RWPE2 (cell line): ENCODE data around the gene MYOCD.

Source experiments
- ATAC-seq: fragments of 200-7000 bp; cut with Tn5 transposase; 3 replicates; pipeline ENCODE4 v1.9.1; 2021; ENCODE audit warnings: low read depth
- DNase-seq: peaks from one replicate; pipeline ENCODE4 v3.0.0-alpha.2; 2020; ENCODE audit warnings: low spot score
- H3K27ac ChIP-seq: fragments of 450-650 bp; 2 replicates; pipeline ENCODE4 v1.5.1; 2017; ENCODE audit warnings: mild to moderate bottlenecking; ENCODE audit not compliant: poor library complexity, severe bottlenecking
- H3K27me3 ChIP-seq: fragments of 250-450 bp; sonication (Bioruptor Pico); 2 replicates; pipeline ENCODE4 v1.5.1; 2021; ENCODE audit warnings: mild to moderate bottlenecking, moderate library complexity; ENCODE audit not compliant: insufficient read depth, poor library complexity, severe bottlenecking
- H3K36me3 ChIP-seq: fragments of 250-450 bp; sonication (Bioruptor Pico); 2 replicates; pipeline ENCODE4 v1.5.1; 2020; ENCODE audit warnings: low read depth, mild to moderate bottlenecking, moderate library complexity
- H3K4me1 ChIP-seq: fragments of 250-450 bp; sonication (Bioruptor Pico); 2 replicates; pipeline ENCODE4 v1.5.1; 2021; ENCODE audit warnings: mild to moderate bottlenecking, moderate library complexity; ENCODE audit not compliant: insufficient read depth, poor library complexity, severe bottlenecking
- H3K4me3 ChIP-seq: fragments of 250-450 bp; sonication (Bioruptor Pico); 2 replicates; pipeline ENCODE4 v1.5.1; 2021; ENCODE audit warnings: mild to moderate bottlenecking, moderate library complexity; ENCODE audit not compliant: severe bottlenecking
- H3K9me3 ChIP-seq: fragments of 250-450 bp; sonication (Bioruptor Pico); 2 replicates; pipeline ENCODE4 v1.5.1; 2021; ENCODE audit warnings: mild to moderate bottlenecking, moderate library complexity; ENCODE audit not compliant: severe bottlenecking
- CTCF ChIP-seq: fragments of 450-650 bp; IDR thresholded peaks from one replicate; pipeline ENCODE4 v1.5.1; 2017; ENCODE audit warnings: mild to moderate bottlenecking, moderate library complexity; ENCODE audit not compliant: poor library complexity, severe bottlenecking

The MYOCD gene

DNA sequence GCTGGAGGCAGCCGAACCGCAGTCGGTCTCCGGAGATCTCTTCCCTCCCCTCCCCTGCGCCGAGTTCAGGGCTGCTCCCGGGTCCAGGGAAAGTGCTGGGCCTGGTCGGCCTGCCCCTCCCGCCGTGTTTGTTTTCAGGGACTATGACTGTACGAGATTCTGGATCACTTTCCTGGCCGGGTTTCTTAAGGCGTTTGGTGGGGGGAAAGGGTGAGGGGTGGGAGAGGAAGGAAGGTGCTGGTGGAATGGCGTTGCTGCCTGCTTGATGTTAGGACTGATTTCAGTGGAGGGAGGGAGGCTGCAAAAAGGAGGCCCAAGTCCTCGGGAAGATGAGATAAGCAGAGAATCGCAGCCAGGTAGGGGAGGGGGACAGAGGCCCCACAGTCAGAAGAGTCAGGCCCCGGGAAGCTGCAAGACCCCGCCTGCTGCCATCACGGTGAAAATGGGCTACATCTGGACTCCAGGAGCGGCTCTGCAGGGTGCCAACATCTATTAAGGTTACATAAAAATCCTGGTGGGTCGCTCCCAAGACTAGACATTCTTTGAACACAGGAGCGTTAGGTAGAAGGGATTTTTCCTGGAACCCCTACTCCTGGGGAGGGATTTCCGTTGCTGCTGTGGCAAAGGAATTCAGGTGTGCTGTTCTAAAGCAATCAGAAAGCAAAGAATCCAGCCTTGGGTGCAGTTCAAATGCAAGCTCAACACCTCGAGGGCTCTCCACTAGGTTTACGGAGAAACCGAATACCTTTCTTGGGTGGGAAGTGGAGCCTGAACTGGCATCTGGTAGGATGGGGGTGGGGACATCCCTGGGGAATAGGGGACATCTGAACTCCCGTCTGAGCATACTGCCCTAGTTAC, 124.8 kb downstream of the MYOCD start:
- Histone ChIP-seq H3K9me3 (no peaks in the 10 kb centered on the region), H3K27me3 (no peaks in the 10 kb centered on the region), H3K4me3 (peak overlapping the region; percentile 77), H3K27ac (no peak overlapping the region), H3K4me1 (no peaks in the 10 kb centered on the region), H3K36me3 (no peaks in the 10 kb centered on the region)
- DNase-seq (no peak), ATAC-seq (peak; percentile 25; the same call in 2 of the 3 replicates)
- no peak for TF ChIP-seq CTCF

- Histone ChIP-seq H3K9me3 (no peaks in the 10 kb centered on the region), H3K27me3 (no peaks in the 10 kb centered on the region), H3K4me1 (no peaks in the 10 kb centered on the region), H3K27ac (no peak overlapping the region), H3K4me3 (no peak overlapping the region), H3K36me3 (no peaks in the 10 kb centered on the region)
- TF ChIP-seq CTCF, result no peak
- ATAC-seq (no peak), DNase-seq (no peak)
Observed at GRCh38 chr17:12794919-12795532, 129.3 kb downstream of the MYOCD start.

- Histone ChIP-seq H3K36me3 (no peaks in the 10 kb centered on the region), H3K4me3 (no peak overlapping the region), H3K9me3 (no peaks in the 10 kb centered on the region), H3K27ac (no peak overlapping the region), H3K4me1 (no peaks in the 10 kb centered on the region), H3K27me3 (no peaks in the 10 kb centered on the region)
- DNase-seq (no peak), ATAC-seq (no peak)
- no peak for TF ChIP-seq CTCF
Observed at GRCh38 chr17:12800855-12801365, 135.2 kb downstream of the MYOCD start.

DNA sequence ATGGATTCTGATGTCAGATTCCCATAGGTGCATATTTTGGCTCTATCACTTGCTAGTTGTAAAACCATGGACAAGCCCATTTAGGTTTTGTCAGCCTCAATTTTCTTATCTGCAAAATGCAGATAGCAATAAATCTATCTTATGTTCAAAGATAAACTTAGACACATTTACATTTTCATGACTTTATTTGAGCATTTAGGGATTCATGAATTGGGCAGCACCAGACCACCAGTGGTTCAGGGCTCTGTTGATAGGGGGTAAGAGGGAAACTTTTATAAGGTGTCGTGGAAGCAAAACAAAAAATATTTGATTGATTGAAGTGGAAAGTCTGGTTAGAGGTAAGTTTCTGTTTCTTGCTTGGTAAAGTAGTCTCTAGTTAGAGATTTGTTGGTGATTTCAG, 140.9 kb downstream of the MYOCD start:
- Histone ChIP-seq H3K27ac (no peak overlapping the region), H3K9me3 (no peaks in the 10 kb centered on the region), H3K4me3 (no peak overlapping the region), H3K4me1 (no peaks in the 10 kb centered on the region), H3K27me3 (no peaks in the 10 kb centered on the region), H3K36me3 (no peaks in the 10 kb centered on the region)
- ATAC-seq, result no peak
- no peak for DNase-seq
- no peak for TF ChIP-seq CTCF
